GM19397 (cell line): ENCODE results near the gene PTPN2.
A peak's percentile ranks its signal among the peaks of the same experiment; 100 is the strongest.

Experiments
- ATAC-seq: cut with Tn5 transposase; IDR thresholded peaks from one replicate; pipeline ENCODE4 v1.9.1; 2021; ENCODE audit warnings: mild to moderate bottlenecking, moderate library complexity; ENCODE audit not compliant: unreplicated experiment

The PTPN2 gene

GRCh38 chr18:12750076-12750714 lies 133.8 kb downstream of the PTPN2 start:
- ATAC-seq, result peak; percentile 72

- no peak for ATAC-seq
Measured at GRCh38 chr18:12749121-12749520, 134.9 kb downstream of the PTPN2 start.

- ATAC-seq, result no peak
Measured at GRCh38 chr18:12748671-12749070, 135.4 kb downstream of the PTPN2 start.

- no peak for ATAC-seq
Measured at GRCh38 chr18:12747530-12748315, 136.3 kb downstream of the PTPN2 start.

GRCh38 chr18:12745095-12745795 lies 138.8 kb downstream of the PTPN2 start:
- ATAC-seq, result no peak

GRCh38 chr18:12744103-12744502 lies 139.9 kb downstream of the PTPN2 start:
- ATAC-seq, result no peak

GRCh38 chr18:12742453-12742852 lies 141.6 kb downstream of the PTPN2 start:
- ATAC-seq, result no peak
